ENCODE data around the gene XCR1. TPM values are rescaled to one million over a fixed set of nuclear protein-coding genes. Genes with fewer than 3 reads are reported as not detected.

Gene XCR1
- total RNA-seq, 1 donor from 2014 or later: not detected

DNA sequence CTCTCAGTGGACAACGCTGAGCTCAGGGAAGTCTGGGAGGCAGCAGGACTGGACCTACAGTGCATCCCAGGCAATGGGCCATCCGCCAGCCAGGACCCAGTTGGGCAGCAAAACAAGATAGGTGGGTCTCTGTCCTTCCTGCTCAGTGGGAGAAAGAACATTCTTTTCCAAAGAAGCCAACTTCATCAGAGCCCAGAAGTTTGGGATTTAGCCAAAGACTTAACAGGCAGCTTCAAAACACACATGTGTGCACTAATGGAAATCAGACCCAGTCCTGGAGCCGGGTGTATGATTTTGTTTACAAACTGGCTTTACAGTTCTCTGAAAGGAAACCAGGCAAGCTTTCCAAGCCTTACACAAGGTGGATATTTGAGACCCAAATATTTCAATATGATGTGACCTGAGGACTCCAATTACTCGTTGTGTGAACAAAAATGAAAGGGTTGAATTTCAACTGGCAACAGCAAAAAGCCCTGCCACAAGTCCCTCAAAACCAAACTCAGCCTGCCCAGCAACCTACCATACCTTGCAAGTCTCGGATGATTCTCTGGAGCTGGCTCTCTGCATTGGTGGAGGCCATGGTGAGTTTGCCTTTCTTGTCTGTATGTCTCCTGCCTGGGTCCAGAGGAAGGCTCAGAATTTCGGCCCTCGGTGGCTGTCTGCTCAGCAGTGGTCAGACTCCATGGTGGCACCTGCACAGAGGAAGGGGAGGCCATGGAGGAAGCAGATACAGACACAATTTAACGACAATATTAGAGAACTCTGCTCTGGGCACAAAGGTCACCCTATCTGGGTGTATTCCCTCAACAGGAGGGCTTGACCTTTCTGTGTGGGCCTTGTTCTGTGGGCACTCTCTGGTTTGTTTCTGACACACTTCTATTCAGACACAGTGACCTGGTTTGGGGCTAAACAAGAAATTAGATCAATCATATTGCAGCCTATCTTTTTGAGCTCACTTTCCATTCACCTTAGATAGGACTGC is 42.7 kb downstream of the XCR1 start:
- TF ChIP-seq, protein P1, sequence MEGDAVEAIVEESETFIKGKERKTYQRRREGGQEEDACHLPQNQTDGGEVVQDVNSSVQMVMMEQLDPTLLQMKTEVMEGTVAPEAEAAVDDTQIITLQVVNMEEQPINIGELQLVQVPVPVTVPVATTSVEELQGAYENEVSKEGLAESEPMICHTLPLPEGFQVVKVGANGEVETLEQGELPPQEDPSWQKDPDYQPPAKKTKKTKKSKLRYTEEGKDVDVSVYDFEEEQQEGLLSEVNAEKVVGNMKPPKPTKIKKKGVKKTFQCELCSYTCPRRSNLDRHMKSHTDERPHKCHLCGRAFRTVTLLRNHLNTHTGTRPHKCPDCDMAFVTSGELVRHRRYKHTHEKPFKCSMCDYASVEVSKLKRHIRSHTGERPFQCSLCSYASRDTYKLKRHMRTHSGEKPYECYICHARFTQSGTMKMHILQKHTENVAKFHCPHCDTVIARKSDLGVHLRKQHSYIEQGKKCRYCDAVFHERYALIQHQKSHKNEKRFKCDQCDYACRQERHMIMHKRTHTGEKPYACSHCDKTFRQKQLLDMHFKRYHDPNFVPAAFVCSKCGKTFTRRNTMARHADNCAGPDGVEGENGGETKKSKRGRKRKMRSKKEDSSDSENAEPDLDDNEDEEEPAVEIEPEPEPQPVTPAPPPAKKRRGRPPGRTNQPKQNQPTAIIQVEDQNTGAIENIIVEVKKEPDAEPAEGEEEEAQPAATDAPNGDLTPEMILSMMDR (conservative IDR thresholded peaks at IDR 0.05): no peak
- Mint-ChIP-seq H3K36me3 (ENCODE audit: low read depth) (no peaks in the 10 kb centered on the region), H3K27me3 (ENCODE audit: low read depth) (no peaks in the 10 kb centered on the region), H3K27ac (ENCODE audit: unreplicated experiment) (no peak overlapping the region), H3K9me3 (no peaks in the 10 kb centered on the region), H3K4me3 (no peak overlapping the region), H3K4me1 (peaks cover 15% of the 10 kb centered on the region)
- no peak for DNase-seq (ENCODE audit: low read depth, low spot score)

DNA sequence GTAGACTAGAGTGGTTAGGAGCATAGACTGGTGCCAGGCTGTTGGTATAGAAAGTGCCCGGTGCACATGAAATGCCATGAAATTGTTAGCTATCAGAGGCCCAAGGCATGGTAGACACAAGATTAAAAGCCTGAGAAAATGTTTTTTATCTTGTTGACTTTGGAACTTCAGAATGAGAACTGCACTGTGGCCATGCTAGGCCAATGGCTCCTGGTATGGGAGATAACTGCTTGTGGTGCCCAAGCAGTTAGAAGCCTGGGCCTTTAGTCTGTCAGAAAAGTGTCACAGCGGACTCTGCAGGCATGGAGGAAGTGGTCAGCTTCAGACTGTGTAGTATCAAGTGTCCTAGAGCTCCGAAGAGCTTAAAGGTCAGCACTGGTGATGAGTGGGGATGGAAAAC is 43.5 kb downstream of the XCR1 start:
- Mint-ChIP-seq H3K36me3 (ENCODE audit: low read depth) (no peaks in the 10 kb centered on the region), H3K4me1 (peaks cover 15% of the 10 kb centered on the region), H3K4me3 (no peak overlapping the region), H3K27me3 (ENCODE audit: low read depth) (no peaks in the 10 kb centered on the region), H3K9me3 (no peaks in the 10 kb centered on the region), H3K27ac (ENCODE audit: unreplicated experiment) (no peak overlapping the region)
- DNase-seq (ENCODE audit: low read depth, low spot score): no peak
- TF ChIP-seq, protein P1 (conservative IDR thresholded peaks at IDR 0.05): no peak

DNA sequence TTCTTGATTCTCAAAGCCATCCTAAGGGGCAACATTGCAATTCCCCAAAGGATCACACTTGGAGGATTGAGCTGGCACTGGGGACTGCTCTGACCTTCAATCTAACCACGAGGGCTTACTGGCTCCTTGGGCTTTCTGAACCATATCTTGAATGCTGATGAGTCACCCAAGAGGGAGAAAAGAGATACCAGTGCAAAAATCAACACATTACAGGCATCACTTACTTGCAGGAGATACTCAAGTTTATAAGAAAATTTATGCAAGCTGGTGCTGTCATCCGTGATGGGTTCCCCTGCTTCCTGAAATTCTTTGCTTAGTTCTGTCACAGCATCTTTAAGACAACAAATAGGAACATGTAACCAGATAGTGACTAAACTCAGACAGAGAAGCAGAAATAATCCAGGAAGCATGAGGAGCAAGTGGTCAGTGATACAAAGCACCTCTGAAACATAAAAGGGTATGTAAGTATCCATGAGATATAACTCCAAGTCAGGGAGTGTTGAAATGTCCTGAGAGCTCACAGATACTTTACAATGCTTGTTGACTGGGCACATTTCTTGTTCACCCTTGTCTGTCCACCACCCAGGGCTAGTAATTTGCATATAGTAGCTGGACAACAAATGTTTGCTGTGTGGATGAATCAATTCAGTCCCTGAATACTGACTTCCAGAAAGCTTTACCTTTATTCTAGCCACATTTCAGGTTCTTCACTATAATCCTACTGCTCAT is 45.8 kb downstream of the XCR1 start:
- TF ChIP-seq, protein P1 (conservative IDR thresholded peaks at IDR 0.05): no peak

DNA sequence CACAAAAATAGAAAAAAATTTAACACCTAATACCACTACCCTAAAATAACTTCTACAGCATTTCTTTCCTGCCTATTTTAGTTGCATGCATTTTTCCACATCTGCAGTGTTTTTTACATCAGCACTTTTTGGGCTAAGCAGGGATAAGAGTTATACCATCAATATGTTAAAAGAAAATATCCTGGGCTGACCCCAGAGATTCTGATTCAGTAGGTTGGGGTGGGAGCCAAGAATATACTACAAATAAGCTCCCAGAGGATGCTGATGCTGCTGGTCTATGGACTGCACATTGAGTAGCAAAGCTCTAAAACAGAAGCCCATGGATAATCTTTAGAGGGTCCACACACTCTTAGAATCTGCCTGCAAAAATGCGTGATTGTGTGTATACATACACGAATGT is 46.5 kb downstream of the XCR1 start:
- Mint-ChIP-seq H3K9me3 (no peaks in the 10 kb centered on the region), H3K4me3 (no peak overlapping the region), H3K27me3 (ENCODE audit: low read depth) (no peaks in the 10 kb centered on the region), H3K36me3 (ENCODE audit: low read depth) (peaks cover 7% of the 10 kb centered on the region), H3K27ac (ENCODE audit: unreplicated experiment) (no peak overlapping the region), H3K4me1 (no peaks in the 10 kb centered on the region)
- DNase-seq (ENCODE audit: low read depth, low spot score): no peak
- TF ChIP-seq, protein P1 (conservative IDR thresholded peaks at IDR 0.05): no peak

More for the DNA sequence above, 45.8 kb downstream of the XCR1 start:
- no peaks in the 10 kb centered on the region for H3K9me3 Mint-ChIP-seq
- no peak overlapping the region for H3K4me3 Mint-ChIP-seq
- H3K36me3 Mint-ChIP-seq (ENCODE audit: low read depth): peaks cover 7% of the 10 kb centered on the region
- no peak overlapping the region for H3K27ac Mint-ChIP-seq (ENCODE audit: unreplicated experiment)
- no peaks in the 10 kb centered on the region for H3K27me3 Mint-ChIP-seq (ENCODE audit: low read depth)
- DNase-seq (ENCODE audit: low read depth, low spot score): no peak
- no peaks in the 10 kb centered on the region for H3K4me1 Mint-ChIP-seq

DNA sequence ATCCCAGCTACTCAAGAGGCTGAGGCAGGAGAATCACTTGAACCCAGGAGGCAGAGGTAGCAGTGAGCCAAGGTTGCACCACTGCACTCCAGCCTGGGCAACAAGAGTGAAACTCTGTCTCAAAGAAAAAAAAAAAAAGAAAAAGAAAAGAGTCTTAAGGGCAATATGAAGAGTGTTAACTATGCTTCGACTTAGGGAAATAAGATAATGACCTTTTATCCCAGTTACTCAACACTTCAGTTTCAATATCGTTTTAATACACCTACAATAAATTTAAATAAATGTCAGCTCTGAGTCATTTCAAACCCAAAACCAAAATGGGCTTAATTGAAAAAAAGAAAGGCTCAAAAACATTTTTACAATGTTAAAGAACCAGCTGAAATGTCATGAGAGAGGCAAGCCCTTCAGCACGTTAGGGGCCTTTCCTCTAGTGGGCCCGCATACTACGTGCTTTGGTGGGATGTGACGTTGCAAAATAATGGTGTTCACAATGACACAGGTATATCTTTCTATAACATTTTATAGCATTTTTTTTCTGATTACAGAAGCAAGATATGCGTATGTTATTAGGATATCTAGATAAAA is 47.0 kb downstream of the XCR1 start:
- TF ChIP-seq, protein P1 (conservative IDR thresholded peaks at IDR 0.05): no peak
- Mint-ChIP-seq H3K27ac (ENCODE audit: unreplicated experiment) (no peak overlapping the region), H3K9me3 (no peaks in the 10 kb centered on the region), H3K27me3 (ENCODE audit: low read depth) (no peaks in the 10 kb centered on the region), H3K4me1 (no peaks in the 10 kb centered on the region), H3K4me3 (no peak overlapping the region), H3K36me3 (ENCODE audit: low read depth) (peaks cover 7% of the 10 kb centered on the region)
- DNase-seq (ENCODE audit: low read depth, low spot score): no peak

Data from neural crest cell (in vitro differentiated cells).